Duodenal mucosa (tissue), 2 donors: ENCODE data around the gene AMER1.
A peak's percentile ranks its signal among the peaks of the same experiment; 100 is the strongest.
"Not testable (repeated sequence)": the region's sequence is repeated elsewhere in the genome, so short reads cannot be mapped to it uniquely, and the experiment has no call there.

Experiments used
- H3K27ac ChIP-seq: one replicate; pipeline ENCODE4 v1.7.0; 2013; ENCODE audit warnings: low read depth, low read length
- H3K27me3 ChIP-seq, 2 donors: one replicate each; pipeline ENCODE4 v1.7.0; 2013; ENCODE audit warnings: low read length in 2 of 2, control low read depth in 1 of 2; ENCODE audit not compliant: insufficient read depth in 2 of 2, control insufficient read depth in 1 of 2
- H3K36me3 ChIP-seq, 2 donors: one replicate each; pipeline ENCODE4 v1.7.0; 2013; ENCODE audit warnings: low read length in 2 of 2, control low read depth in 1 of 2; ENCODE audit not compliant: insufficient read depth in 2 of 2, control insufficient read depth in 1 of 2
- H3K4me1 ChIP-seq, 2 donors: one replicate each; pipeline ENCODE4 v1.7.0; 2013; ENCODE audit warnings: low read length in 2 of 2, control low read depth in 1 of 2; ENCODE audit not compliant: insufficient read depth in 2 of 2, control insufficient read depth in 1 of 2
- H3K4me3 ChIP-seq, 2 donors: one replicate each; pipeline ENCODE4 v1.7.0; 2013; ENCODE audit warnings: low read length in 2 of 2, low read depth in 1 of 2
- H3K9ac ChIP-seq, 2 donors: one replicate each; pipeline ENCODE4 v1.7.0; 2013; ENCODE audit warnings: low read length in 2 of 2, low read depth in 1 of 2
- H3K9me3 ChIP-seq, 2 donors: one replicate each; pipeline ENCODE4 v1.7.0; 2013; ENCODE audit warnings: low read length in 2 of 2, control low read depth in 1 of 2; ENCODE audit not compliant: control insufficient read depth in 1 of 2

AMER1 gene

GRCh38 chrX:64205441-64205734, at the start of gene AMER1:
TSS of gene AMER1 (minus strand) at chrX:64205708. CDS start at chrX:64193286, 12,422 bp downstream.
- no peaks in the 10 kb centered on the region for H3K36me3 ChIP-seq
- no peaks in the 10 kb centered on the region for H3K9me3 ChIP-seq
- H3K4me1 ChIP-seq, result peaks cover 16 to 19% of the 10 kb centered on the region in 2 donors
- peak within 1 kb of the TSS; percentile 72 to 80 for H3K4me3 ChIP-seq
- peak within 1 kb of the TSS; percentile 64 to 81 for H3K9ac ChIP-seq
- H3K27ac ChIP-seq, result peak within 1 kb of the TSS; percentile 85
- H3K27me3 ChIP-seq, result no peaks in the 10 kb centered on the region

- H3K27ac ChIP-seq, result no peak within 1 kb of the TSS
- no peaks in the 10 kb centered on the region for H3K27me3 ChIP-seq
- no peaks in the 10 kb centered on the region for H3K36me3 ChIP-seq
- no peaks in the 10 kb centered on the region for H3K4me1 ChIP-seq
- no peak within 1 kb of the TSS for H3K9ac ChIP-seq
- H3K9me3 ChIP-seq, result no peaks in the 10 kb centered on the region
- no peak within 1 kb of the TSS for H3K4me3 ChIP-seq
Observed at GRCh38 chrX:64230123-64230970, 24.8 kb upstream of the AMER1 start, which contains the start of gene ASB12. TSS of gene ASB12 (minus strand) at chrX:64230607. CDS start at chrX:64225650, 4,957 bp downstream.

- no peak overlapping the region for H3K9ac ChIP-seq
- H3K4me1 ChIP-seq, result no peaks in the 10 kb centered on the region
- H3K36me3 ChIP-seq, result no peaks in the 10 kb centered on the region
- no peak overlapping the region for H3K27ac ChIP-seq
- no peaks in the 10 kb centered on the region for H3K9me3 ChIP-seq
- H3K27me3 ChIP-seq, result no peaks in the 10 kb centered on the region
- no peak overlapping the region for H3K4me3 ChIP-seq
Observed at GRCh38 chrX:64229154-64229553, 23.6 kb upstream of the AMER1 start.

GRCh38 chrX:64218023-64218422, 12.5 kb upstream of the AMER1 start:
- no peak overlapping the region for H3K9ac ChIP-seq
- no peaks in the 10 kb centered on the region for H3K4me1 ChIP-seq
- no peaks in the 10 kb centered on the region for H3K9me3 ChIP-seq
- no peaks in the 10 kb centered on the region for H3K36me3 ChIP-seq
- no peak overlapping the region for H3K27ac ChIP-seq
- no peak overlapping the region for H3K4me3 ChIP-seq
- H3K27me3 ChIP-seq, result no peaks in the 10 kb centered on the region

GRCh38 chrX:64213989-64214388, 8.5 kb upstream of the AMER1 start:
- H3K9me3 ChIP-seq, H3K27me3 ChIP-seq, H3K4me3 ChIP-seq, H3K9ac ChIP-seq, H3K36me3 ChIP-seq, H3K27ac ChIP-seq, H3K4me1 ChIP-seq: not testable (repeated sequence)

GRCh38 chrX:64206556-64207162, 1.2 kb upstream of the AMER1 start:
- Histone ChIP-seq H3K36me3 (no peaks in the 10 kb centered on the region), H3K4me3 (peak overlapping the region; percentile 72 to 80), H3K9ac (peak overlapping the region; percentile 64 to 81), H3K27me3 (no peaks in the 10 kb centered on the region), H3K9me3 (no peaks in the 10 kb centered on the region), H3K4me1 (peaks cover 16 to 19% of the 10 kb centered on the region in 2 donors), H3K27ac (peak overlapping the region; percentile 85)

- Histone ChIP-seq H3K36me3 (no peaks in the 10 kb centered on the region), H3K9me3 (no peaks in the 10 kb centered on the region), H3K9ac (peak overlapping the region; percentile 64 to 81), H3K4me3 (peak overlapping the region; percentile 72 to 80), H3K27ac (peak overlapping the region; percentile 85), H3K27me3 (no peaks in the 10 kb centered on the region), H3K4me1 (peaks cover 16 to 19% of the 10 kb centered on the region in 2 donors)
Observed at GRCh38 chrX:64205735-64206501, 410 bp upstream of the AMER1 start.

- peak overlapping the region; percentile 73 for H3K27ac ChIP-seq
- peak overlapping the region; percentile 48 to 69 for H3K9ac ChIP-seq
- no peaks in the 10 kb centered on the region for H3K36me3 ChIP-seq
- peaks cover 16 to 19% of the 10 kb centered on the region in 2 donors for H3K4me1 ChIP-seq
- H3K9me3 ChIP-seq, result no peaks in the 10 kb centered on the region
- H3K4me3 ChIP-seq, result peak overlapping the region; percentile 72 to 80
- no peaks in the 10 kb centered on the region for H3K27me3 ChIP-seq
Observed at GRCh38 chrX:64204701-64205440, 637 bp downstream of the AMER1 start.

- H3K4me1 ChIP-seq, result peaks cover 16 to 19% of the 10 kb centered on the region in 2 donors
- H3K9me3 ChIP-seq, result no peaks in the 10 kb centered on the region
- peak overlapping the region; percentile 72 to 80 for H3K4me3 ChIP-seq
- H3K9ac ChIP-seq, result peak overlapping the region; percentile 38 to 48
- H3K36me3 ChIP-seq, result no peaks in the 10 kb centered on the region
- no peaks in the 10 kb centered on the region for H3K27me3 ChIP-seq
- peak overlapping the region; percentile 32 for H3K27ac ChIP-seq
Observed at GRCh38 chrX:64204252-64204651, 1.3 kb downstream of the AMER1 start.
